ENCODE data around the gene PROSER2. TPM values are rescaled to one million over a fixed set of nuclear protein-coding genes. Genes with fewer than 3 reads are reported as not detected.

PROSER2 gene
- total RNA-seq, 1 experiment from 2014 or later = 10.6 TPM

DNA sequence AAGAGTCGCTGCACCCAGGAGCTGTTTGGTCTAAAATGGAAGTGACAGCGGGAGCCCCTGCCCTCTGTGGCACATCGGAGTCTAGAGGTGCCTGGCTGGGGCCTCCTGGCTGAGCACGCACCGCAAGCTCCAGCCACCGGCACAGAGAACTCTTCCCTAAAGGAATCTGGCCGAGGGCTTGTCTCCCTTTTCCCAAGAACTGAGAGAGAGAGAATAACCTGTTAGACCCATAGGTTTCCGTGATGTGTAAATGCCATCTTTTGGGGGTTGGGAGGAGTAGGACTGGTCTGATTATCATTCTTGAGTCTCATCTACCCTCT is 47.3 kb downstream of the PROSER2 start:
- no peak overlapping the region for H3K4ac ChIP-seq (ENCODE audit: low read depth, low read length)
- H3K23me2 ChIP-seq (ENCODE audit: insufficient read length, low read depth, low read length, poor library complexity, severe bottlenecking) = no peaks in the 10 kb centered on the region
- peak overlapping the region in 1 of 3 experiments; percentile 48; a peak in 2 of 7 replicates for H3K27ac Mint-ChIP-seq
- no peak overlapping the region for H2AFZ ChIP-seq (ENCODE audit: low read length)
- no peak overlapping the region for H3K56ac ChIP-seq (ENCODE audit: insufficient read length, low read depth, low read length)
- H2BK20ac ChIP-seq (ENCODE audit: low read depth, low read length, poor library complexity, severe bottlenecking) = no peak overlapping the region
- H3K23ac ChIP-seq (ENCODE audit: insufficient read length, low read depth, low read length) = no peak overlapping the region
- no peaks in the 10 kb centered on the region for H3K79me1 ChIP-seq (ENCODE audit: insufficient read depth, low read depth, low read length, poor library complexity, severe bottlenecking)
- H4K91ac ChIP-seq (ENCODE audit: insufficient read length, low read depth, low read length) = no peak overlapping the region
- no peak overlapping the region for H2BK5ac ChIP-seq (ENCODE audit: insufficient read length, low read length)
- H4K20me1 ChIP-seq (ENCODE audit: control insufficient read depth, insufficient read depth, insufficient read length) = no peaks in the 10 kb centered on the region
- H3K4me3 Mint-ChIP-seq = no peak overlapping the region
- H3T11ph ChIP-seq (ENCODE audit: low read length) = no peak overlapping the region
- H3K27me3 ChIP-seq (ENCODE audit: insufficient read depth, low read length) = no peaks in the 10 kb centered on the region
- no peak overlapping the region for H4K5ac ChIP-seq (ENCODE audit: insufficient read length, low read depth, low read length)
- H4K8ac ChIP-seq (replicated peaks; ENCODE audit: insufficient read length, low read depth, low read length) = no peak overlapping the region
- H3K79me2 ChIP-seq (ENCODE audit: insufficient read depth, low read length) = no peaks in the 10 kb centered on the region
- peaks cover under 1% of the 10 kb centered on the region; the same call in 1 of the 2 replicates for H3K4me1 ChIP-seq (ENCODE audit: insufficient read depth, low read length)
- WGBS (ENCODE audit: extremely low coverage, insufficient read length, low lambda C conversion rate) = no CpG with 5 or more reads among the region's 8 CpGs
- no peaks in the 10 kb centered on the region for H3K9me3 ChIP-seq (ENCODE audit: control insufficient read depth, low read depth, low read length)
- no peak overlapping the region for H2BK12ac ChIP-seq (ENCODE audit: insufficient read length, low read depth, low read length)
- no peak overlapping the region for H3K27ac ChIP-seq (ENCODE audit: insufficient read length, low read depth, low read length)
- TF ChIP-seq, protein P1, sequence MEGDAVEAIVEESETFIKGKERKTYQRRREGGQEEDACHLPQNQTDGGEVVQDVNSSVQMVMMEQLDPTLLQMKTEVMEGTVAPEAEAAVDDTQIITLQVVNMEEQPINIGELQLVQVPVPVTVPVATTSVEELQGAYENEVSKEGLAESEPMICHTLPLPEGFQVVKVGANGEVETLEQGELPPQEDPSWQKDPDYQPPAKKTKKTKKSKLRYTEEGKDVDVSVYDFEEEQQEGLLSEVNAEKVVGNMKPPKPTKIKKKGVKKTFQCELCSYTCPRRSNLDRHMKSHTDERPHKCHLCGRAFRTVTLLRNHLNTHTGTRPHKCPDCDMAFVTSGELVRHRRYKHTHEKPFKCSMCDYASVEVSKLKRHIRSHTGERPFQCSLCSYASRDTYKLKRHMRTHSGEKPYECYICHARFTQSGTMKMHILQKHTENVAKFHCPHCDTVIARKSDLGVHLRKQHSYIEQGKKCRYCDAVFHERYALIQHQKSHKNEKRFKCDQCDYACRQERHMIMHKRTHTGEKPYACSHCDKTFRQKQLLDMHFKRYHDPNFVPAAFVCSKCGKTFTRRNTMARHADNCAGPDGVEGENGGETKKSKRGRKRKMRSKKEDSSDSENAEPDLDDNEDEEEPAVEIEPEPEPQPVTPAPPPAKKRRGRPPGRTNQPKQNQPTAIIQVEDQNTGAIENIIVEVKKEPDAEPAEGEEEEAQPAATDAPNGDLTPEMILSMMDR (conservative IDR thresholded peaks at IDR 0.05) = no peak
- H3K18ac ChIP-seq (ENCODE audit: insufficient read length, low read depth, low read length) = no peak overlapping the region
- DNase-seq = no peak
- no peak overlapping the region for H3K4me2 ChIP-seq (ENCODE audit: insufficient read depth, insufficient read length, low read length)
- no peak overlapping the region for H2BK15ac ChIP-seq (ENCODE audit: low read depth, low read length)
- no peaks in the 10 kb centered on the region for H3K27me3 Mint-ChIP-seq (ENCODE audit: low read depth)
- no peaks in the 10 kb centered on the region for H3K9me3 Mint-ChIP-seq
- no peak overlapping the region for H2BK120ac ChIP-seq (ENCODE audit: low read depth, low read length, poor library complexity, severe bottlenecking)
- H3K4me1 Mint-ChIP-seq = peaks cover 22% of the 10 kb centered on the region in 2 experiments
- H3K9ac ChIP-seq (ENCODE audit: extremely low read depth, insufficient read length, low read length) = no peak overlapping the region
- H2AK5ac ChIP-seq (ENCODE audit: insufficient read length, low read length) = no peak overlapping the region
- H3K36me3 Mint-ChIP-seq (ENCODE audit: insufficient read depth in 1 of 3, low read depth in 3 of 3) = peaks cover 0 to 9% (median 1%) of the 10 kb centered on the region in 3 experiments; a peak in 2 of 7 replicates
- H3K14ac ChIP-seq (ENCODE audit: insufficient read depth, low read length) = 0 out of 2 replicates have a peak overlapping the region, but pooled peaks have one; percentile 32
